Lung (tissue), 12 donors: ENCODE results near the gene PDE4B. TPM values are rescaled to one million over a fixed set of nuclear protein-coding genes. Genes with fewer than 3 reads are reported as not detected.

Source experiments
- ATAC-seq: fragments of 200-7000 bp; cut with Tn5 transposase; one replicate; pipeline ENCODE4 v1.9.1; 2020; ENCODE audit warnings: moderate number of reproducible peaks; ENCODE audit not compliant: insufficient read depth, low FRiP score
- DNase-seq, 3 donors: peaks; one replicate each; pipeline ENCODE4 v3.0.0-alpha.2; 2013 to 2017
- H3K27ac ChIP-seq, 2 donors: one replicate each; pipeline ENCODE4 v1.5.1; 2013; ENCODE audit warnings: mild to moderate bottlenecking in 2 of 2, moderate library complexity in 2 of 2, control low read depth in 1 of 2, inconsistent platforms in 1 of 2, low read depth in 1 of 2, low read length in 1 of 2
- H3K27me3 ChIP-seq, 3 donors: one replicate each; pipeline ENCODE4 v1.5.1; 2013; ENCODE audit warnings: low read length in 2 of 3; ENCODE audit not compliant: control insufficient read depth in 3 of 3, insufficient read depth in 3 of 3
- H3K36me3 ChIP-seq, 4 donors: one replicate each; pipeline ENCODE4 v1.5.1; 2013; ENCODE audit warnings: low read length in 4 of 4, mild to moderate bottlenecking in 1 of 4, moderate library complexity in 1 of 4; ENCODE audit not compliant: control insufficient read depth in 4 of 4, insufficient read depth in 4 of 4
- H3K4me1 ChIP-seq, 5 donors: one replicate each; pipeline ENCODE4 v1.5.1; 2013; ENCODE audit warnings: low read length in 5 of 5, mild to moderate bottlenecking in 2 of 5, moderate library complexity in 1 of 5; ENCODE audit not compliant: control insufficient read depth in 5 of 5, insufficient read depth in 5 of 5
- H3K4me3 ChIP-seq: one replicate; pipeline ENCODE4 v1.5.1; 2013; ENCODE audit warnings: mild to moderate bottlenecking, control low read depth, moderate library complexity
- H3K9ac ChIP-seq, 2 donors: one replicate each; pipeline ENCODE4 v1.5.1; 2013; ENCODE audit warnings: low read length in 2 of 2, control low read depth in 1 of 2; ENCODE audit not compliant: insufficient read depth in 1 of 2
- H3K9me3 ChIP-seq, 4 donors: one replicate each; pipeline ENCODE4 v1.5.1; 2013; ENCODE audit warnings: low read length in 3 of 4, mild to moderate bottlenecking in 1 of 4, moderate library complexity in 1 of 4; ENCODE audit not compliant: control insufficient read depth in 4 of 4, insufficient read depth in 3 of 4
- WGBS, 2 donors: extraction: QIAGEN DNeasy Blood & Tissue Kit; methylation state at CpG; one replicate each; pipeline ENCODE4 v1.1.7; 2013; 5-methylcytosine and 5-hydroxymethylcytosine counted together
- polyA plus RNA-seq, 2 donors: library from polyadenylated mRNA; stranded (reverse); fragments of 200-250 nt; gene quantifications; one replicate each; pipeline ENCODE4 v1.2.1, GENCODE V29; 2013
- total RNA-seq, 2 donors: library from RNA; depleted of rRNA in 1 of 2; stranded (reverse); fragments of >200 nt in 1 of 2; gene quantifications; one replicate each; pipeline ENCODE4 v1.2.1, GENCODE V29; 2014 to 2021
- TF ChIP-seq, protein P1 (sequence below): IDR thresholded peaks from 2 replicates; pipeline ENCODE4 v1.5.1; 2012; ENCODE audit warnings: mild to moderate bottlenecking; ENCODE audit errors: control extremely low read depth, extremely low read depth
- donor health status: control.
- donor health status: control.
- donor health status: Bipolar disorder and iron deficiency.
- donor health status: healthy.
- donor health status: DM: yes; HTN: yes; CAD: no.

Gene PDE4B
- total and polyA plus RNA-seq, 4 donors, result 4.0 to 96.2 (median 20.2) TPM

DNA sequence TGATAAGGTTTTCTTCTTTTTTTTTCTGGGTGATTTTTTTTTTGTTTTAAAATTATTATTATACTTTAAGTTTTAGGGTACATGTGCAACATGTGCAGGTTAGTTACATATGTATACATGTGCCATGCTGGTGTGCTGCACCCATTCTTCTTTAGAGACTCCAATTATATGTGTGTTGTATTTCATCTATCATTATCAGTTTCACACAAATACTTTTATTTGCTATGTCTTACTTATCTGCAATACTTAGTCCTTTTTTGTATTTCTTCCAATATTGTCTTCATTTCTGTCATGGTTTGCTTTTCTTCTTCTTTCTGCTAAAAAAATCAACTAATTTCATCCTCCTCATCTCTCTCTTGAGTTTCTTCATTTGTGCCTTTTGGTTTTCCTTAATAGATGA, 3.9 kb upstream of the PDE4B start:
- no peak for ATAC-seq
- peaks cover 0 to 34% (median 26%) of the 10 kb centered on the region in 3 donors for H3K27me3 ChIP-seq

DNA sequence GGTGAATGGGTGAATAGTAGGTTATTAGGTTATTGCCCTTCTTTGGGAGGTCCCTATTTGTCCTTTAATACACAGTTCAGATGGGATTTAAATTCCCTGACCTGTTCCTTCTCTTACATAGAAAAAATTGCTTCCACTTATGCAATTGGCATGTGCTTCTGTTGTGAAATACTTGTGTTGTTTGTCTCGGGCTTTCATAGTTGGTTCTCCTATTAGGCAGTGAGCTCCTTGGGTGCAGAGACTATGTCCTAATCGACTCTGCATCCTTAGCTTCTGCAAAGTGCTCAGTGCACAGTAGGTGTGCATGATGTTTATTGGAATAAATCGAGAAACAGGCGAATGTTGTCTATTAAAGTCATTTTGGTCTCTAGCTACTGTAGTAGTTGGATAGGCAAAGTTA, 1.3 kb upstream of the PDE4B start:
- no peak overlapping the region for H3K4me3 ChIP-seq

More for the DNA sequence above, 3.9 kb upstream of the PDE4B start:
- Histone ChIP-seq H3K9me3 (peaks cover 0 to 4% (median 0%) of the 10 kb centered on the region in 4 donors), H3K4me1 (peaks cover 0 to 16% (median 9%) of the 10 kb centered on the region in 5 donors), H3K36me3 (no peaks in the 10 kb centered on the region), H3K4me3 (no peak overlapping the region), H3K27ac (no peak overlapping the region), H3K9ac (no peak overlapping the region)
- TF ChIP-seq, protein P1, sequence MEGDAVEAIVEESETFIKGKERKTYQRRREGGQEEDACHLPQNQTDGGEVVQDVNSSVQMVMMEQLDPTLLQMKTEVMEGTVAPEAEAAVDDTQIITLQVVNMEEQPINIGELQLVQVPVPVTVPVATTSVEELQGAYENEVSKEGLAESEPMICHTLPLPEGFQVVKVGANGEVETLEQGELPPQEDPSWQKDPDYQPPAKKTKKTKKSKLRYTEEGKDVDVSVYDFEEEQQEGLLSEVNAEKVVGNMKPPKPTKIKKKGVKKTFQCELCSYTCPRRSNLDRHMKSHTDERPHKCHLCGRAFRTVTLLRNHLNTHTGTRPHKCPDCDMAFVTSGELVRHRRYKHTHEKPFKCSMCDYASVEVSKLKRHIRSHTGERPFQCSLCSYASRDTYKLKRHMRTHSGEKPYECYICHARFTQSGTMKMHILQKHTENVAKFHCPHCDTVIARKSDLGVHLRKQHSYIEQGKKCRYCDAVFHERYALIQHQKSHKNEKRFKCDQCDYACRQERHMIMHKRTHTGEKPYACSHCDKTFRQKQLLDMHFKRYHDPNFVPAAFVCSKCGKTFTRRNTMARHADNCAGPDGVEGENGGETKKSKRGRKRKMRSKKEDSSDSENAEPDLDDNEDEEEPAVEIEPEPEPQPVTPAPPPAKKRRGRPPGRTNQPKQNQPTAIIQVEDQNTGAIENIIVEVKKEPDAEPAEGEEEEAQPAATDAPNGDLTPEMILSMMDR, result no peak
- DNase-seq, result no peak

DNA sequence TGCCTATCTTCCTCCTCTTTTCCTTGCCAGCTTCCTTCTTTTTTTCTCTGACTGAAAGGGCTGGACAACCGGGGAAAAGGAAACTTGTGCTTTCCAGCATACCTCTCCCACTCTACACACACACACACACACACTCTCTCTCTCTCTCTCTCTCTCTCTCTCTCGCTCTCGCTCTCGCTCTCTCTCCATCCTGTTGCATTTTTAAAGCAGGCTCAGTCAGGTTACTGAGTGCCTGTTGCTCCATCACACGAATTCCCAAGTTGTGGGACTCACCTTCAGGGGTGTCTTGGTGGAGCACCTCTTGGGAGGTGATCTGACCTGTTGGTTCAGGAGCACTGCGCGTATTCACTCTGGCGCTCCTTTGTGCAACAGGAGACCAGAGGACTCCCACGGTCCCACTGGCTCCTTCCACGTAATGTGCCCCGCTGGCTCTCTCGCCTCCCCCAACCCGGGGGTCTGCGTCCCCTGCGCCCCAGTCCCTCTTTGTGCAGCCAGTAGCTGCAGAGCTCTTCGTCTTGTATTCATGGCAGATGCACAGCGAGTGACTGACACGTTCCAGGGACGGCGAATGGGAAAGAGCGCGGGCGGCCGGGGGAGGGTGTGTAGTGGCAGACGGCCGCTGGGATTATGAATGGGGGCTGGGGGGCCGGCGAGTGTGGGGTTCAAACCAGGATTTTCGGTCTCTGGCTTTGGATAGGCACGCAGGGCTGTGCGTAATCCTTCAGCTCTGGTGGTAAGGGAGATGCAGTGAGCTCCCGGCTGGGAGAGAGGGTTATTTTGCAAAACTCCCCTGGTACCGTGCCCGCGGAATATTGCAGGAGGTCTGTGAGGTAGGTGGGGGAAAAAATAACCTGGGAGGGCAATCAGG, 660 bp upstream of the PDE4B start:
- Histone ChIP-seq H3K9me3 (peaks cover 0 to 4% (median 0%) of the 10 kb centered on the region in 4 donors), H3K27me3 (peaks cover 0 to 54% (median 44%) of the 10 kb centered on the region in 3 donors), H3K4me3 (no peak overlapping the region), H3K9ac (no peak overlapping the region), H3K27ac (no peak overlapping the region), H3K4me1 (peaks cover 0 to 16% (median 11%) of the 10 kb centered on the region in 5 donors), H3K36me3 (no peaks in the 10 kb centered on the region)
- 10 to 11% methylated on average over 35 of the region's 35 CpGs for WGBS, 2 donors
- peak; percentile 17 for ATAC-seq
- TF ChIP-seq, protein P1, result no peak
- DNase-seq, result peak; percentile 13 to 17 (median 17)

More for the DNA sequence above, 1.3 kb upstream of the PDE4B start:
- Histone ChIP-seq H3K27me3 (peaks cover 0 to 54% (median 44%) of the 10 kb centered on the region in 3 donors), H3K27ac (no peak overlapping the region), H3K36me3 (no peaks in the 10 kb centered on the region), H3K9ac (no peak overlapping the region), H3K4me1 (peaks cover 0 to 16% (median 11%) of the 10 kb centered on the region in 5 donors), H3K9me3 (peaks cover 0 to 4% (median 0%) of the 10 kb centered on the region in 4 donors)
- peak; percentile 12 for ATAC-seq
- TF ChIP-seq, protein P1, result no peak
- DNase-seq, result peak in 2 of 3 donors; percentile 36 to 47
- WGBS, 2 donors, result 36 to 43% methylated on average over 4 of the region's 4 CpGs
